Stimulated activated CD8-positive, alpha-beta memory T cell treated with anti-CD3 and anti-CD28 coated beads, Interleukin-4, amount 100 ng/mL, for 48 hours (primary cell): Measurements from ENCODE around the gene DTNB.
"Not testable (repeated sequence)": the region's sequence is repeated elsewhere in the genome, so short reads cannot be mapped to it uniquely, and the experiment has no call there.

Experiments
- DNase-seq: peaks from one replicate; pipeline ENCODE4 v3.0.0-alpha.2; 2020

Gene DTNB

GRCh38 chr2:25446122-25446521, 227.3 kb downstream of the DTNB start:
- no peak for DNase-seq

GRCh38 chr2:25445464-25445863, 227.9 kb downstream of the DTNB start:
- no peak for DNase-seq

- DNase-seq = no peak
Measured at GRCh38 chr2:25444608-25445270, 228.6 kb downstream of the DTNB start.

- DNase-seq = no peak
Measured at GRCh38 chr2:25443766-25444165, 229.6 kb downstream of the DTNB start.

- DNase-seq = no peak
Measured at GRCh38 chr2:25441353-25441752, 232.0 kb downstream of the DTNB start.

GRCh38 chr2:25438793-25439192, 234.6 kb downstream of the DTNB start:
- DNase-seq = no peak

- no peak for DNase-seq
Measured at GRCh38 chr2:25437881-25438662, 235.3 kb downstream of the DTNB start.

- no peak for DNase-seq
Measured at GRCh38 chr2:25435421-25435820, 238.0 kb downstream of the DTNB start.

GRCh38 chr2:25431604-25432003, 241.8 kb downstream of the DTNB start:
- DNase-seq = no peak

GRCh38 chr2:25430556-25430955, 242.8 kb downstream of the DTNB start:
- DNase-seq = no peak

- no peak for DNase-seq
Measured at GRCh38 chr2:25426326-25426725, 247.1 kb downstream of the DTNB start.

GRCh38 chr2:25424426-25425028, 248.8 kb downstream of the DTNB start:
- DNase-seq = no peak

- DNase-seq = no peak
Measured at GRCh38 chr2:25421820-25422411, 251.5 kb downstream of the DTNB start.

- no peak for DNase-seq
Measured at GRCh38 chr2:25421289-25421688, 252.1 kb downstream of the DTNB start.

GRCh38 chr2:25420820-25421237, 252.5 kb downstream of the DTNB start:
- no peak for DNase-seq

- no peak for DNase-seq
Measured at GRCh38 chr2:25419678-25420242, 253.6 kb downstream of the DTNB start.

- DNase-seq = no peak
Measured at GRCh38 chr2:25418944-25419677, 254.3 kb downstream of the DTNB start.

- DNase-seq = no peak
Measured at GRCh38 chr2:25417715-25418369, 255.5 kb downstream of the DTNB start.

- DNase-seq = no peak
Measured at GRCh38 chr2:25416674-25417073, 256.7 kb downstream of the DTNB start.

GRCh38 chr2:25414781-25415180, 258.6 kb downstream of the DTNB start:
- DNase-seq = no peak

GRCh38 chr2:25413409-25413808, 260.0 kb downstream of the DTNB start:
- DNase-seq = not testable (repeated sequence)

GRCh38 chr2:25411753-25412152, 261.6 kb downstream of the DTNB start:
- no peak for DNase-seq
